ENCODE results near the gene HOXC9.
A peak's percentile ranks its signal among the peaks of the same experiment; 100 is the strongest.
"Not testable (repeated sequence)": the region's sequence is repeated elsewhere in the genome, so short reads cannot be mapped to it uniquely, and the experiment has no call there.

The HOXC9 gene

DNA sequence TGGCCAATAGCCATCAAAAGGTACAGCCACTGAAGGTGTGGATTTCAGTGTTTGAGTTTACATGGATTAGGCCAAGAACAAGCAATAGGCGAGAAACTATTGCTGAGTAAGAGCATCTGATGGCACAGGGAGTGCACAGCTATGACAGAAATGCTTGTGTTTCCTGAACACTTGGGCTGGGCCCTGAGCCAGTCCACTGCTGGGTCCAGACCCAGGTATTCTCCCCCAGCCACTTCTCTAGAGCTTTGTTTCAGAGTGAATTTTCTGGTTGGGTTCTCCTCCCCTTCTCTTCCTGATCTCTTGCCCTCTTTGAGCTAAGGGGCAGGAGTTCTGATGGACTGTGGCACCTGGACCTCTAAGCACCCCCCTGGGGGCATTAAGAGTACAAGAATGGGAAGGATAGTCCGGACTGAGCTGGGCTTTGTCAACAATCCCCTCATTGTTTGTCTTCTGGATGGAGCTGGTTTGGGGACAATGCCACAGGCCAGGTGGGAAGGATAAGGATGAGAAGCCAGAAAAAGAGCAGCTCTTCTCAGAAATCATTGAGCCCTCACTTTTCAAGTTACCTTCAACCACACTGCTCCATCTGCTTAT is 41.2 kb downstream of the HOXC9 start:
- peak; percentile 19 for DNase-seq

- DNase-seq: not testable (repeated sequence)
These were observed 42.1 kb downstream of the HOXC9 start for GRCh38 chr12:54042033-54042432.

GRCh38 chr12:54042970-54043853 is 43.3 kb downstream of the HOXC9 start:
- DNase-seq: peak; percentile 75

DNA sequence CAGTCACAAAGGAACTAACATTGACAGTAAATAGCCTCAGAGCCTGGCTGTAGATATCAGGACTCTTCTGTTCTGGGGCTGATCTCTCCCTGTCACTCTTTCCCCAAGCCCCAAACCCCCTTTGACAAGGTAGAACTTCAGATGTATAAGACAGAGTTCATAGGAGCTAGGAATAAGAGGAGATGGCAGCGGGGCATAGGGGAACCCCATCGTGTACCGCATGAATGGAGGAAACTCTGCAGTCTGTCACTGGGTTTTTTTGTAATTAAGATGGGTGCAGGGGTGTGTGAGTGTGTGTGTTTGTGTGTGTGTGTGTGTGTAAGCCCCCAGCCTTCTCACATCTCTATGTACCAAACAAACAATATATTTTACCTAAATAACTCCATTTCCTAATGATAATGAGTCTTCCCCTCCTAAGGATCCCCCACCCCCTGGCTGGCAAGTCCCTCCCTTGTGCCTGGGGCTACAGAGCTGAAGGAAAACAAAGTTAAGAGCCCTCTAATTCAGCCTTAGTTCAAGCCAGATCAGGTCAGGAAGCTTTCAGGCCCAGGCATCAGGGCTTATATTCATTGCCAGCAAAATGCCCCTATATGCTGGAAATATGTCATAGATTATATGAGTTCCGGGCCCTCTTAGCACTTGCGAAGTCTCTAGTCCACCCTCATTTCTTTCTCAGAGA is 44.6 kb downstream of the HOXC9 start:
- DNase-seq: no peak

DNA sequence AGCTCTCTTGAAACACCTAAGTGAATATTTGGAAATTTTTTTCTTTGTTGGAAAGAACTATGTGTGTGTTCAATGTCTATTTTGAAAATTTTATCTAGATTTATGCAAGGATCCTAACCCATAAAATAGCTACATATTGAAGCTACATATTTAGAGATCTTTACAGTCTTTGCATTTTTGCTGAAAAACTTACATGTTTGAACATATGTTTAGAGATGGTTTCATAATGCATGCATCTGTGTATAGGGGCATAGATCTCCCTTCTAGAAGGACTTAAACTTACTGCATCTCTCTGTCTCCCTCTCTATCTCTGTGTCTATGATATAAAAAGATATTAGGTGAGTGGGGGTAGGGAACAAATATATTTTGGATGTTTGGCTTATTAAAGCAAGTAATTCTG is 45.4 kb downstream of the HOXC9 start:
- DNase-seq: no peak

DNA sequence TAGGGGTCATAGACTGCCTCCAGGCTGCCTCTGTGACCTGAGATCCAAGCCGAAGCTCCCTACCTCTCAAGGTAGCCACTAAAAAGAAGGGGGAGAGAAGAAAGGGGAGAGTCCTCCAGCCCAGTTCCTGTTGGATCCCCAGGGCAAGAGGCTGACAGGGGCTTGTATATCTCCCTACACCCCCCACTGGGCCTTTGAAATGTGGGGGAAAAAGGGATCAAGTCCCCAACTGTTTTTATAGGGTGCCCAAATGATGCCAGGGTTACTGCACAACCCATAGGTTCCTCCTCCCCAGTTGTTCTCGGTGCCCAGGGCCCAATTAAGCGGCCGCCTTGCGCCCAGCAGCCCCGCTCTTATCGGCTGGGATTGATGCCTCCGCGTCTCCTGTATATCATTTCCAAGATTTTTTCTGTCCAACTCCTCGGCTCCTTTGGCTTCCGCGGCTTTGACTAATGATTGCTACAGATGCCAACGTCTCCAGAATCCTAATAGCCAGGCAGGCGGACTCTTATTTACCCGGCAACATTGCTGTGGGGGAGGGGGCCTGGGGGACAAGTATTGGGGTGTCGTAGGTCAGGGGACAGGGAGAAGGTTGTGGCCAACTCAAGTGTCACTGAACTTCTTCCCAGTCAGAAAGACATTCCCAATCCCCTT is 46.0 kb downstream of the HOXC9 start:
- no peak for DNase-seq

GRCh38 chr12:54046809-54047159 is 46.8 kb downstream of the HOXC9 start:
- peak; percentile 20 for DNase-seq

GRCh38 chr12:54047160-54047963 is 47.4 kb downstream of the HOXC9 start:
- no peak for DNase-seq

DNA sequence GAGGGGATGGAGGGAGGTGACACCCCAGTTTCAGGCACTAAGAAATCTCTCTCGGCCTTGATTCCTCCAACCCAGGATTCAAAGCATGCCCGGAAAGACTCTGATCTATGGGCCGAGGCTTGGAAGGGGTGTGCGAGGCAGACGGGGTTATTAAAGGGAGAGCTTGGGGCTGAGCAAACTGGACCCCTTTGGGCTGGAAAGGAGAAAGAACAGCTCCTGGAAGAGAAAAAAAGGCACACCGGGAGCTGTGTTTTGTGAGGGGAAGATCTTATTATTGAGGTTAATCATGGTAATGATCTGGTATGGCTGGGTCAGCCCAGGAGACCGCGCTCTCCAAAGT is 48.0 kb downstream of the HOXC9 start:
- no peak for DNase-seq

- no peak for DNase-seq
These were observed 48.6 kb downstream of the HOXC9 start for GRCh38 chr12:54048406-54049093.

DNA sequence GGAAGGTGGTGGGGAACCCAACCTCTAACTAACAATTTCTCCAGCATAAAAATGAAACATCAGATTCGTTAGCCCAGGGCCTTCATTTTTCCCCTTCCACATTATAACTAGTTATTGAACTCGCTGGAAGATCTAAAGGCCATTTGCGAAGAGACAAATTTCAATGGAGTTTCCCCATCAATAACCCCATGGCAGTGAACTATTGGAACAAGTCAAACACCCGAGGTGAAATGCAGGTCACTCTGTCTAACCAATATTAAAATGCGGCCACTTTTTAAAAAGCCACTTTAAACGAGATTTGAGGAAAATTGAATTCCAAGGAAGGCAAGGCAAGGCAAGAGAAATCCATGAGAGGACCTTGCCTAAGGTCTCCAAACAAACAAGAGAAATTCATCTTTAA is 49.1 kb downstream of the HOXC9 start:
- no peak for DNase-seq

DNA sequence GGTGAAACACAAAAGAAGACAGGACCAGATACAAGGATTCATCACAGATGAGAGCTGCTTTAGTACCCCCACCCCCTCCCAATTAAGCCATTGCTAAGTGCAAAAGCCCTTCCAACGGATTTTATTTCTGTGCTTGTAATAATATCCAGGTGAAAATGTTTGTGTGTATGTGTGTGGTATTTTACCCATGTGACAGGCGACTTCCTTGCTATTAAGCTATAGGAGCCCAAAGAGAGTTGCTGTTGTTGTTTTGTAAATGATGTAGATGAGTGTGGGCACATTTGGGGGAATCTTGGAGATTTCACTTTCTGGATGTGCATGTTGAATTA is 50.5 kb downstream of the HOXC9 start:
- DNase-seq: no peak

DNA sequence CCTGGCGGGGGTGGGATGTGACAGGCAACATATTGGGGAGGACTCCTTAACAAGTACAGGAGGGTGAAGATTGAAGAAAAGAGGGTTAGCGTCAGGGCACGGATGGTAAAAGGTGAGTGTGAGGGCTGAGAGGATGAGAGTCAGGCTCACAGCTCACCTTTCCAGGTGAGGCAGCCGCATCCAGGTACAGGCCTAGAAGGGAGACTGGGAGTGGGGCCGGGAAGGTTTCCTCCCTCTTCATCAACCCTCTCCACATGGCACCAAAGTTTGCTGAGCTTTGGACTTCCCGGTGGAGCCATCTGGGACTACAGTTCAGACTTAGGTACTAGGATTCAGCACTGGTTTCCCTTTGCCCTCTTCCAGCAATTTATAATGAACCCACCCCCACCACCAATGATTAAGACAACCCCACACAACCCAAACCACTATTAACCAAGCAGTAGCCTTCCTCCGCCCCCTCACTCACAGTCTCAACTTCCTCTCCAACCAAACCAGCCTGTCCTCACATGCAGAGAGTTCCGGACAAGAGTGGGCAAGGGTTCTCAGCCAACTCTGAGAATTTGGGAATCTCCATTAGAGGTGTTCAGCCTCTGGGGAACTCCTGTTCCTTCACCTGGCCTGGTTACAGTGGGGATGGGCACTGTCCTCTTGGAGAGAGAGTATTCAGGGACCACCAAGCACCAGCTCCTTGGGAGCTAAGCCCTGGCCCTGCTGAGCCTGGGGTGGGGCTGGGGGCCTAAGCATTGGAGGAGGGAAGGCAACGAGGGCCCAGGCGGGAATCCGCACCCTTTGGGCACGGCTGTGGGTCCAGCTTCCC is 51.3 kb downstream of the HOXC9 start:
- DNase-seq: no peak

DNA sequence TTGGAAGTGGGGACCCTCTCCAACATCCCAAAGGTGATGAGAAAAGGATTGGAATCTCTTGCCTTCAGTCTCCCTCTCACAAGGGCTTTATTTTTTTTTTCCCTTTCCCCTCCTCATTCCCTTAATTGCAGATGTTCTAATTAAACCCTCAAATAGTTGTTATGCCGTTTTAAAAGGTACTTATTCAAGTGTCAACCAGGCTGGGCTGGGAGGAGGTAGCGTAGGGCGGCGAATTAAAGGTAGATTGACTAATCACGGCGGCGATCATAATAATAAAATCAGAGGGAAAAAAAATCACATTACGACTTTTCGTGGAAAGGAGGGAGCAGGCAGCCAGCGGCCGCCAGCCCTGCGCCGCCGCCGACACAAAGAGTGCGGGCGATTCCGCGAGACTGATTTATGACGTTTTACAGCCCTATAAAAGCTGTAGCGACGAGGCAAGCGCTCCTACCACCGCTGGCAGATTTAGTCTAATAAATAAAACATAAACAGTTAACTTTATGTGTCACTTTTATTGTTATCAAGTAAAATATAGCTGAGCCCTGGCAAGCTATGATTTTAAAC is 52.0 kb downstream of the HOXC9 start:
- peak; percentile 24 for DNase-seq

GRCh38 chr12:54052438-54053002 is 52.6 kb downstream of the HOXC9 start:
- peak; percentile 73 for DNase-seq

Data from femur (tissue), 1 donor.